ENCODE results near the gene USP1. TPM values are rescaled to one million over a fixed set of nuclear protein-coding genes. Genes with fewer than 3 reads are reported as not detected.

USP1 gene
- total RNA-seq, 1 experiment from 2014 or later, result 64.6 TPM

DNA sequence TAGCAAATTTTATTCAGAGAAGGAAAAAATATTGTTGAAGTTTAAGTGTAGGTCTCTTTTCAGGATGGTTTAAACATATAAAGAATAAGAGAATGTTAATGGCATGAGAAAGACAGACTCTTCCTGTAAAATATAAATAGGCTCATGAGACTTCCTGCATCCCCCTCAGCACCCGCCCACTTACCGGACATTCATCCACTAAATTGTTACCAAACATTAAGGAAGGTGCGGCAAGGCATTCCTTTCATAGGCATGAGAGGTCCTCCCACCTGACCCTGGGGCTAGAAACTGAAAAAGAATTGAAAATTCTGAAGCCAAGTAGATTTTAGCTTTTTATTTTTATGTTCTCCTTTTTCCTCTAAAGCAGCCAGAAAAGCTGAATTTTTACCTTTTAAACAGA lies 10.6 kb upstream of the USP1 start:
- no peak overlapping the region for H3K18ac ChIP-seq (ENCODE audit: insufficient read length, low read depth, low read length)

More for the DNA sequence above, 10.6 kb upstream of the USP1 start:
- Mint-ChIP-seq H3K9me3 (no peaks in the 10 kb centered on the region), H3K4me1 (0 out of 4 replicates have a peak, but pooled peaks cover 3 to 4% of the 10 kb centered on the region in 2 experiments), H3K36me3 (ENCODE audit: insufficient read depth in 1 of 3, low read depth in 3 of 3) (no peaks in the 10 kb centered on the region), H3K4me3 (no peak overlapping the region), H3K27ac (no peak overlapping the region), H3K27me3 (ENCODE audit: low read depth) (no peaks in the 10 kb centered on the region; the same call in 1 of the 2 replicates)
- Histone ChIP-seq H3K79me2 (ENCODE audit: insufficient read depth, low read length) (no peaks in the 10 kb centered on the region), H3K4ac (ENCODE audit: low read depth, low read length) (no peak overlapping the region), H3K23ac (ENCODE audit: insufficient read length, low read depth, low read length) (no peak overlapping the region), H4K20me1 (ENCODE audit: control insufficient read depth, insufficient read depth, insufficient read length) (no peaks in the 10 kb centered on the region), H2BK120ac (ENCODE audit: low read depth, low read length, poor library complexity, severe bottlenecking) (no peak overlapping the region), H2BK12ac (ENCODE audit: insufficient read length, low read depth, low read length) (no peak overlapping the region), H3K79me1 (ENCODE audit: insufficient read depth, low read depth, low read length, poor library complexity, severe bottlenecking) (no peaks in the 10 kb centered on the region), H3K4me1 (ENCODE audit: insufficient read depth, low read length) (no peaks in the 10 kb centered on the region), H3K4me2 (ENCODE audit: insufficient read depth, insufficient read length, low read length) (no peak overlapping the region), H3K14ac (ENCODE audit: insufficient read depth, low read length) (no peak overlapping the region), H3K27me3 (ENCODE audit: insufficient read depth, low read length) (no peaks in the 10 kb centered on the region), H4K91ac (ENCODE audit: insufficient read length, low read depth, low read length) (no peak overlapping the region), H2BK20ac (ENCODE audit: low read depth, low read length, poor library complexity, severe bottlenecking) (no peak overlapping the region), H3K56ac (ENCODE audit: insufficient read length, low read depth, low read length) (no peak overlapping the region), H2BK5ac (ENCODE audit: insufficient read length, low read length) (no peak overlapping the region), H3T11ph (ENCODE audit: low read length) (no peak overlapping the region), H3K27ac (ENCODE audit: insufficient read length, low read depth, low read length) (no peak overlapping the region), H2AFZ (ENCODE audit: low read length) (no peak overlapping the region), H3K23me2 (ENCODE audit: insufficient read length, low read depth, low read length, poor library complexity, severe bottlenecking) (no peaks in the 10 kb centered on the region), H4K8ac (replicated peaks; ENCODE audit: insufficient read length, low read depth, low read length) (no peak overlapping the region), H3K9ac (ENCODE audit: extremely low read depth, insufficient read length, low read length) (no peak overlapping the region), H2BK15ac (ENCODE audit: low read depth, low read length) (no peak overlapping the region), H3K9me3 (ENCODE audit: control insufficient read depth, low read depth, low read length) (no peaks in the 10 kb centered on the region), H4K5ac (ENCODE audit: insufficient read length, low read depth, low read length) (no peak overlapping the region), H2AK5ac (ENCODE audit: insufficient read length, low read length) (no peak overlapping the region)
- TF ChIP-seq, protein P1, sequence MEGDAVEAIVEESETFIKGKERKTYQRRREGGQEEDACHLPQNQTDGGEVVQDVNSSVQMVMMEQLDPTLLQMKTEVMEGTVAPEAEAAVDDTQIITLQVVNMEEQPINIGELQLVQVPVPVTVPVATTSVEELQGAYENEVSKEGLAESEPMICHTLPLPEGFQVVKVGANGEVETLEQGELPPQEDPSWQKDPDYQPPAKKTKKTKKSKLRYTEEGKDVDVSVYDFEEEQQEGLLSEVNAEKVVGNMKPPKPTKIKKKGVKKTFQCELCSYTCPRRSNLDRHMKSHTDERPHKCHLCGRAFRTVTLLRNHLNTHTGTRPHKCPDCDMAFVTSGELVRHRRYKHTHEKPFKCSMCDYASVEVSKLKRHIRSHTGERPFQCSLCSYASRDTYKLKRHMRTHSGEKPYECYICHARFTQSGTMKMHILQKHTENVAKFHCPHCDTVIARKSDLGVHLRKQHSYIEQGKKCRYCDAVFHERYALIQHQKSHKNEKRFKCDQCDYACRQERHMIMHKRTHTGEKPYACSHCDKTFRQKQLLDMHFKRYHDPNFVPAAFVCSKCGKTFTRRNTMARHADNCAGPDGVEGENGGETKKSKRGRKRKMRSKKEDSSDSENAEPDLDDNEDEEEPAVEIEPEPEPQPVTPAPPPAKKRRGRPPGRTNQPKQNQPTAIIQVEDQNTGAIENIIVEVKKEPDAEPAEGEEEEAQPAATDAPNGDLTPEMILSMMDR (conservative IDR thresholded peaks at IDR 0.05), result no peak
- no peak for DNase-seq
- WGBS (ENCODE audit: extremely low coverage, insufficient read length, low lambda C conversion rate), result no CpG with 5 or more reads among the region's 3 CpGs

Measured in H9 (cell line).